K562 (cell line): ENCODE results near the gene FTH1. TPM values are rescaled to one million over a fixed set of nuclear protein-coding genes. Genes with fewer than 3 reads are reported as not detected.

Experiments
- BRD4 ChIP-seq: fragments of 200-600 bp; sonication (generic); IDR thresholded peaks from 2 replicates; pipeline ENCODE4 v1.6.1; 2017; ENCODE audit warnings: inconsistent platforms
- ELF2 ChIP-seq: fragments of 250-450 bp; sonication (Bioruptor Pico); IDR thresholded peaks from 2 replicates; pipeline ENCODE4 v1.5.0; 2021; ENCODE audit warnings: mild to moderate bottlenecking
- ETV1 ChIP-seq: fragments of 450-650 bp; conservative IDR thresholded peaks from 2 replicates; pipeline ENCODE4 v1.6.1; 2016; ENCODE audit warnings: missing genetic modification characterization, control low read depth, low read depth, missing compliant biosample characterization
- KAT2B ChIP-seq: IDR thresholded peaks from one replicate; pipeline ENCODE4 v1.6.1; 2012; ENCODE audit warnings: low read depth, mild to moderate bottlenecking, control low read depth, inconsistent platforms, low read length, moderate library complexity
- MAFF ChIP-seq: IDR thresholded peaks from 2 replicates; pipeline ENCODE4 v1.6.1; 2012; ENCODE audit warnings: low read length, improper control_type of control experiment
- NRF1 ChIP-seq, 2 experiments: fragments of 450-650 bp; IDR thresholded peaks in 1 of 2; conservative IDR thresholded peaks in 1 of 2; 2 replicates each; pipeline ENCODE4 v1.6.1; 2014; ENCODE audit warnings: mild to moderate bottlenecking in 2 of 2
- PHTF2 ChIP-seq: fragments of 250-450 bp; sonication (Bioruptor Pico); IDR thresholded peaks from 2 replicates; pipeline ENCODE4 v1.5.0; 2021; ENCODE audit warnings: mild to moderate bottlenecking
- POLR3A ChIP-seq: IDR thresholded peaks from 2 replicates; pipeline ENCODE4 v1.6.1; 2011; ENCODE audit warnings: borderline replicate concordance, mild to moderate bottlenecking, moderate library complexity; ENCODE audit not compliant: insufficient read length, insufficient read depth; ENCODE audit errors: extremely low read depth
- PRMT5 ChIP-seq: sonication (generic); formaldehyde crosslinking; IDR thresholded peaks from 2 replicates; pipeline ENCODE4 v1.5.0; 2020; ENCODE audit warnings: missing genetic modification reagents
- STAG1 ChIP-seq: sonication (generic); formaldehyde crosslinking; IDR thresholded peaks from 2 replicates; pipeline ENCODE4 v1.5.0; 2020; ENCODE audit warnings: missing genetic modification reagents, borderline replicate concordance
- TAL1 ChIP-seq: fragments of 450-650 bp; IDR thresholded peaks from 2 replicates; pipeline ENCODE4 v1.6.1; 2016; ENCODE audit warnings: mild to moderate bottlenecking
- ZZZ3 ChIP-seq: fragments of 450-650 bp; IDR thresholded peaks from 2 replicates; pipeline ENCODE4 v1.6.1; 2016; ENCODE audit warnings: antibody characterized with exemption, mild to moderate bottlenecking, moderate library complexity
- polyA plus RNA-seq, 8 experiments: library from polyadenylated mRNA; depleted of rRNA in 4 of 8; stranded (reverse) in 5 of 8; unstranded in 3 of 8; fragments of >200 nt; fragmentation: Nextera tagmentation in 2 of 8; fragmentation: Illumina TruSeq in 1 of 8; extraction: Ambion mirVana in 2 of 8; extraction: Trizol in 1 of 8; gene quantifications; 2 replicates each; pipeline versions ENCODE4 v1.2.1 to v1.2.3, GENCODE V29; 2011 to 2014; ENCODE audit warnings: inconsistent platforms in 1 of 8, missing spikeins in 1 of 8
- total RNA-seq, 7 experiments: library from RNA; depleted of rRNA in 6 of 7; stranded (reverse); fragments of >200 nt in 6 of 7; fragmentation: Illumina TruSeq in 2 of 7; extraction: Trizol in 2 of 7; gene quantifications; 2 replicates each; pipeline versions ENCODE4 v1.2.1 to v1.2.3, GENCODE V29; 2011 to 2021; ENCODE audit warnings: low replicate concordance in 1 of 7
- TF ChIP-seq, protein P1 (sequence below): fragments of 250-450 bp; sonication (Bioruptor Pico); IDR thresholded peaks from 2 replicates; pipeline ENCODE4 v1.5.1; 2021; ENCODE audit warnings: mild to moderate bottlenecking
- TF ChIP-seq, protein P2 (sequence below): sonication (generic); formaldehyde crosslinking; IDR thresholded peaks from 2 replicates; pipeline ENCODE4 v1.8.0; 2022; ENCODE audit warnings: missing genetic modification reagents, mild to moderate bottlenecking, moderate library complexity, borderline replicate concordance
- TF ChIP-seq, protein P3 (sequence below): fragments of 250-450 bp; sonication (Bioruptor Pico); IDR thresholded peaks from 2 replicates; pipeline ENCODE4 v1.4.0; 2020
- TF ChIP-seq, protein P4 (sequence below), 3 experiments: fragments of 200-800 bp in 1 of 3; fragments of 250-450 bp in 1 of 3; fragments of 450-650 bp in 1 of 3; sonication (Bioruptor Pico) in 1 of 3; sonication (Bioruptor generic) in 1 of 3; formaldehyde crosslinking in 1 of 3; IDR thresholded peaks; 2 replicates each; pipeline versions ENCODE4 v1.6.1 to v1.8.0; 2016 to 2022; ENCODE audit warnings: mild to moderate bottlenecking in 2 of 3, missing genetic modification characterization in 2 of 3, missing compliant biosample characterization in 1 of 3, moderate library complexity in 1 of 3
- TF ChIP-seq, protein P5 (sequence below): IDR thresholded peaks from 2 replicates; pipeline ENCODE4 v1.6.1; 2014; ENCODE audit warnings: antibody characterized with exemption

The FTH1 gene
- total and polyA plus RNA-seq, 9 of the 15 experiments (the other 6 are each of a cell fraction or from before 2014, with no cell fraction given): 370 to 3,146 (median 802) TPM

DNA sequence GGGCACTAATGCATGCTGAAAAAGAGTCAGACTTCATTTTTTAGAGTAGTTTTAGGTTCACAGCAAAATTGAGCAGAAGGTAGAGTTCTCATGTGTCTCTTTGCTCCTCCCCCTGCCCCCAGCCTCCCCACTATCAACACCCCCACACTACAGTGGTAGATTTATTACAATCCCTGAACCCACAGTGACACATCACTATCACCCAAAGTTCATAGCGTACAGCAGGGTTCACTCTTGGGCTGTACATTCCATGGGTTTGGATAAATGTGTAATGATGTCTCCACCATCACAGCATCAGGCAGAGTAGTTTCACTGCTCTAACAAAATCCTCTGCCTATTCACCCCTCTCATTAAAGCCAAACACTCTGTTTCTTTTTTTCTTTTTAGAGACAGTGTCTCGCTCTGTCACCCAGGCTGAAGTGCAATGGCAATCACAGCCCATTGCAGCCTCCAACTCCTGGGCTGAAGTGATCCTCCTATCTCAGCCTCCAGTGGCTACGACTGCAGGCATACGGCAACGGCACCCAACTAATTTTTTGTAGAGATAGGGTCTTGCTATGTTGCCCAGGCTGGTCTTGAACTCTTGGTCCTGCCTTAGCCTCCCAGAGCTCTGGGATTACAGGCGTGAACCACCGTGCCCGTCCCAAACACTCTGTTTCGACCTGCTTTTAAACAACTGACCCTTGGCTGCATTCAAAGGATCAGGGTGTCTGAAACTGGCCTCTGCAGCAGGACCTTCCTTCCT lies 13.2 kb downstream of the FTH1 start (continued):
- TF ChIP-seq STAG1 (CRISPR knock-in tag) (no peak), KAT2B (no peak), ZZZ3 (no peak), ETV1 (no peak), POLR3A (no peak), ELF2 (no peak), NRF1 (conservative IDR thresholded peaks at IDR 0.05 in 1 of 2, IDR thresholded peaks at IDR 0.05 in 1 of 2) (no peak), TAL1 (no peak), PHTF2 (no peak), PRMT5 (CRISPR knock-in tag) (no peak), MAFF (no peak; the same call in 1 of the 2 replicates), BRD4 (no peak)
- TF ChIP-seq, protein P1, sequence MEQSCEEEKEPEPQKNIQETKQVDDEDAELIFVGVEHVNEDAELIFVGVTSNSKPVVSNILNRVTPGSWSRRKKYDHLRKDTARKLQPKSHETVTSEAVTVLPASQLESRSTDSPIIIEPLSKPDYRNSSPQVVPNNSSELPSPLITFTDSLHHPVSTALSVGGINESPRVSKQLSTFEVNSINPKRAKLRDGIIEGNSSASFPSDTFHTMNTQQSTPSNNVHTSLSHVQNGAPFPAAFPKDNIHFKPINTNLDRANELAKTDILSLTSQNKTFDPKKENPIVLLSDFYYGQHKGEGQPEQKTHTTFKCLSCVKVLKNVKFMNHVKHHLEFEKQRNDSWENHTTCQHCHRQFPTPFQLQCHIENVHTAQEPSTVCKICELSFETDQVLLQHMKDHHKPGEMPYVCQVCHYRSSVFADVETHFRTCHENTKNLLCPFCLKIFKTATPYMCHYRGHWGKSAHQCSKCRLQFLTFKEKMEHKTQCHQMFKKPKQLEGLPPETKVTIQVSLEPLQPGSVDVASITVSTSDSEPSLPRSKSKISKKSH (CRISPR knock-in tag): no peak
- TF ChIP-seq, protein P2, sequence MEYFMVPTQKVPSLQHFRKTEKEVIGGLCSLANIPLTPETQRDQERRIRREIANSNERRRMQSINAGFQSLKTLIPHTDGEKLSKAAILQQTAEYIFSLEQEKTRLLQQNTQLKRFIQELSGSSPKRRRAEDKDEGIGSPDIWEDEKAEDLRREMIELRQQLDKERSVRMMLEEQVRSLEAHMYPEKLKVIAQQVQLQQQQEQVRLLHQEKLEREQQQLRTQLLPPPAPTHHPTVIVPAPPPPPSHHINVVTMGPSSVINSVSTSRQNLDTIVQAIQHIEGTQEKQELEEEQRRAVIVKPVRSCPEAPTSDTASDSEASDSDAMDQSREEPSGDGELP (CRISPR knock-in tag): no peak
- TF ChIP-seq, protein P3, sequence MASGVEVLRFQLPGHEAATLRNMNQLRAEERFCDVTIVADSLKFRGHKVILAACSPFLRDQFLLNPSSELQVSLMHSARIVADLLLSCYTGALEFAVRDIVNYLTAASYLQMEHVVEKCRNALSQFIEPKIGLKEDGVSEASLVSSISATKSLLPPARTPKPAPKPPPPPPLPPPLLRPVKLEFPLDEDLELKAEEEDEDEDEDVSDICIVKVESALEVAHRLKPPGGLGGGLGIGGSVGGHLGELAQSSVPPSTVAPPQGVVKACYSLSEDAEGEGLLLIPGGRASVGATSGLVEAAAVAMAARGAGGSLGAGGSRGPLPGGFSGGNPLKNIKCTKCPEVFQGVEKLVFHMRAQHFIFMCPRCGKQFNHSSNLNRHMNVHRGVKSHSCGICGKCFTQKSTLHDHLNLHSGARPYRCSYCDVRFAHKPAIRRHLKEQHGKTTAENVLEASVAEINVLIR (CRISPR knock-in tag): no peak
- TF ChIP-seq, protein P4, sequence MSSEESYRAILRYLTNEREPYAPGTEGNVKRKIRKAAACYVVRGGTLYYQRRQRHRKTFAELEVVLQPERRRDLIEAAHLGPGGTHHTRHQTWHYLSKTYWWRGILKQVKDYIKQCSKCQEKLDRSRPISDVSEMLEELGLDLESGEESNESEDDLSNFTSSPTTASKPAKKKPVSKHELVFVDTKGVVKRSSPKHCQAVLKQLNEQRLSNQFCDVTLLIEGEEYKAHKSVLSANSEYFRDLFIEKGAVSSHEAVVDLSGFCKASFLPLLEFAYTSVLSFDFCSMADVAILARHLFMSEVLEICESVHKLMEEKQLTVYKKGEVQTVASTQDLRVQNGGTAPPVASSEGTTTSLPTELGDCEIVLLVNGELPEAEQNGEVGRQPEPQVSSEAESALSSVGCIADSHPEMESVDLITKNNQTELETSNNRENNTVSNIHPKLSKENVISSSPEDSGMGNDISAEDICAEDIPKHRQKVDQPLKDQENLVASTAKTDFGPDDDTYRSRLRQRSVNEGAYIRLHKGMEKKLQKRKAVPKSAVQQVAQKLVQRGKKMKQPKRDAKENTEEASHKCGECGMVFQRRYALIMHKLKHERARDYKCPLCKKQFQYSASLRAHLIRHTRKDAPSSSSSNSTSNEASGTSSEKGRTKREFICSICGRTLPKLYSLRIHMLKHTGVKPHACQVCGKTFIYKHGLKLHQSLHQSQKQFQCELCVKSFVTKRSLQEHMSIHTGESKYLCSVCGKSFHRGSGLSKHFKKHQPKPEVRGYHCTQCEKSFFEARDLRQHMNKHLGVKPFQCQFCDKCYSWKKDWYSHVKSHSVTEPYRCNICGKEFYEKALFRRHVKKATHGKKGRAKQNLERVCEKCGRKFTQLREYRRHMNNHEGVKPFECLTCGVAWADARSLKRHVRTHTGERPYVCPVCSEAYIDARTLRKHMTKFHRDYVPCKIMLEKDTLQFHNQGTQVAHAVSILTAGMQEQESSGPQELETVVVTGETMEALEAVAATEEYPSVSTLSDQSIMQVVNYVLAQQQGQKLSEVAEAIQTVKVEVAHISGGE (CRISPR knock-in tag; IDR thresholded peaks at IDR 0.05): no peak
- TF ChIP-seq, protein P5, sequence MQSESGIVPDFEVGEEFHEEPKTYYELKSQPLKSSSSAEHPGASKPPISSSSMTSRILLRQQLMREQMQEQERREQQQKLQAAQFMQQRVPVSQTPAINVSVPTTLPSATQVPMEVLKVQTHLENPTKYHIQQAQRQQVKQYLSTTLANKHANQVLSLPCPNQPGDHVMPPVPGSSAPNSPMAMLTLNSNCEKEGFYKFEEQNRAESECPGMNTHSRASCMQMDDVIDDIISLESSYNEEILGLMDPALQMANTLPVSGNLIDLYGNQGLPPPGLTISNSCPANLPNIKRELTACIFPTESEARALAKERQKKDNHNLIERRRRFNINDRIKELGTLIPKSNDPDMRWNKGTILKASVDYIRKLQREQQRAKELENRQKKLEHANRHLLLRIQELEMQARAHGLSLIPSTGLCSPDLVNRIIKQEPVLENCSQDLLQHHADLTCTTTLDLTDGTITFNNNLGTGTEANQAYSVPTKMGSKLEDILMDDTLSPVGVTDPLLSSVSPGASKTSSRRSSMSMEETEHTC: no peak
